Measurements from ENCODE around the gene RHBDF1.

- no peak for TF ChIP-seq EZH2phosphoT487 (IDR thresholded peaks at IDR 0.05; ENCODE audit: borderline replicate concordance, low read length)
- TF ChIP-seq CTCF (IDR thresholded peaks at IDR 0.05; ENCODE audit: low read depth, low read length, poor library complexity, severe bottlenecking) = no peak
These were observed 16.2 kb upstream of the RHBDF1 start for GRCh38 chr16:88613-89012.
